ENCODE measurements around the gene C18orf63. TPM values are rescaled to one million over a fixed set of nuclear protein-coding genes. Genes with fewer than 3 reads are reported as not detected.
A peak's percentile ranks its signal among the peaks of the same experiment; 100 is the strongest.
"Not testable (repeated sequence)": the region's sequence is repeated elsewhere in the genome, so short reads cannot be mapped to it uniquely, and the experiment has no call there.

The C18orf63 gene
- total RNA-seq, 6 donors from 2014 or later, result under 0.01 to 1.6 (median 0.22) TPM

DNA sequence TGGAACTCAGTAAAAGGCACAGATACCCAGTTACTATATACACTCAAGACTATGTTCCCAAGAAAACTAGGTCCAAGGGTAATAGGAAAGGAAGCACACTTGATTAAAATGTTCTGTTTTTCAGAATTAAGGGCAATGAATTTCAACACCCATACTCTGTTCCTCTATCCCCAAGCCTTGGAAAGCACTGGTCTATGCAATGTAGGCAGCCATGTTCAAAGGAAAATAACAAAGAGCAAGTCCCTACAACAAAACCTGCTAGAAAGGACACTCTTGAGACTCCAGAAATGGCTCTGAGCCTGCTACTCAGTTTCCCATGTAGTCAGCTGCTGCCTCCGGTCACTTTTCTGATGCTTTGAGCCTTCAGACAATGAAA is 30.7 kb upstream of the C18orf63 start:
- no peak for ATAC-seq (ENCODE audit: low FRiP score in 2 of 2)
- 84 to 94% methylated on average over 1 of the region's 1 CpG for WGBS, 2 donors
- Histone ChIP-seq H3K4me3 (peak overlapping the region in 1 of 4 donors; percentile 1), H3K4me1 (peaks cover 64 to 86% (median 74%) of the 10 kb centered on the region in 4 donors), H3K27ac (peak overlapping the region; percentile 55 to 96 (median 88)), H3K36me3 (peaks cover 0 to 4% (median 0%) of the 10 kb centered on the region in 4 donors), H3K27me3 (no peaks in the 10 kb centered on the region), H3K9me3 (no peaks in the 10 kb centered on the region)
- DNase-seq, result no peak
- TF ChIP-seq, protein P1, sequence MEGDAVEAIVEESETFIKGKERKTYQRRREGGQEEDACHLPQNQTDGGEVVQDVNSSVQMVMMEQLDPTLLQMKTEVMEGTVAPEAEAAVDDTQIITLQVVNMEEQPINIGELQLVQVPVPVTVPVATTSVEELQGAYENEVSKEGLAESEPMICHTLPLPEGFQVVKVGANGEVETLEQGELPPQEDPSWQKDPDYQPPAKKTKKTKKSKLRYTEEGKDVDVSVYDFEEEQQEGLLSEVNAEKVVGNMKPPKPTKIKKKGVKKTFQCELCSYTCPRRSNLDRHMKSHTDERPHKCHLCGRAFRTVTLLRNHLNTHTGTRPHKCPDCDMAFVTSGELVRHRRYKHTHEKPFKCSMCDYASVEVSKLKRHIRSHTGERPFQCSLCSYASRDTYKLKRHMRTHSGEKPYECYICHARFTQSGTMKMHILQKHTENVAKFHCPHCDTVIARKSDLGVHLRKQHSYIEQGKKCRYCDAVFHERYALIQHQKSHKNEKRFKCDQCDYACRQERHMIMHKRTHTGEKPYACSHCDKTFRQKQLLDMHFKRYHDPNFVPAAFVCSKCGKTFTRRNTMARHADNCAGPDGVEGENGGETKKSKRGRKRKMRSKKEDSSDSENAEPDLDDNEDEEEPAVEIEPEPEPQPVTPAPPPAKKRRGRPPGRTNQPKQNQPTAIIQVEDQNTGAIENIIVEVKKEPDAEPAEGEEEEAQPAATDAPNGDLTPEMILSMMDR (IDR thresholded peaks at IDR 0.05), result no peak
- TF ChIP-seq POLR2A (IDR thresholded peaks at IDR 0.05) (no peak), EP300 (IDR thresholded peaks at IDR 0.05) (no peak), POLR2AphosphoS5 (IDR thresholded peaks at IDR 0.05) (no peak)

- H3K27ac ChIP-seq, result peak overlapping the region; percentile 55 to 96 (median 88)
- H3K36me3 ChIP-seq; H3K4me3 ChIP-seq; H3K9me3 ChIP-seq; ATAC-seq (ENCODE audit: low FRiP score in 2 of 2); DNase-seq; H3K27me3 ChIP-seq: not testable (repeated sequence)
- H3K4me1 ChIP-seq, result peaks cover 64 to 86% (median 77%) of the 10 kb centered on the region in 4 donors
- 80 to 88% methylated on average over 3 of the region's 3 CpGs for WGBS, 2 donors
Measured at GRCh38 chr18:74285583-74285982, 30.1 kb upstream of the C18orf63 start.

- ATAC-seq (ENCODE audit: low FRiP score in 2 of 2) (no peak), DNase-seq (no peak)
- H3K9me3 ChIP-seq, result no peaks in the 10 kb centered on the region
- H3K27ac ChIP-seq, result peak overlapping the region in 3 of 4 donors; percentile 87 to 96 (median 89)
- H3K27me3 ChIP-seq, result no peaks in the 10 kb centered on the region
- TF ChIP-seq, protein P1 (IDR thresholded peaks at IDR 0.05), result no peak
- no peak for TF ChIP-seq EP300 (IDR thresholded peaks at IDR 0.05)
- TF ChIP-seq POLR2AphosphoS5 (IDR thresholded peaks at IDR 0.05), result no peak
- TF ChIP-seq POLR2A (IDR thresholded peaks at IDR 0.05), result no peak
- H3K36me3 ChIP-seq, result peaks cover 0 to 4% (median 0%) of the 10 kb centered on the region in 4 donors
- peaks cover 61 to 86% (median 73%) of the 10 kb centered on the region in 4 donors for H3K4me1 ChIP-seq
- WGBS, 2 donors, result 56 to 63% methylated on average over 4 of the region's 4 CpGs
- H3K4me3 ChIP-seq, result peak overlapping the region in 1 of 4 donors; percentile 1
Measured at GRCh38 chr18:74286106-74286855, 29.4 kb upstream of the C18orf63 start.

GRCh38 chr18:74286856-74287255 is 28.8 kb upstream of the C18orf63 start:
- peaks cover 55 to 81% (median 68%) of the 10 kb centered on the region in 4 donors for H3K4me1 ChIP-seq
- TF ChIP-seq, protein P1 (IDR thresholded peaks at IDR 0.05), result no peak
- TF ChIP-seq POLR2AphosphoS5 (IDR thresholded peaks at IDR 0.05) (no peak), EP300 (IDR thresholded peaks at IDR 0.05) (no peak)

DNA sequence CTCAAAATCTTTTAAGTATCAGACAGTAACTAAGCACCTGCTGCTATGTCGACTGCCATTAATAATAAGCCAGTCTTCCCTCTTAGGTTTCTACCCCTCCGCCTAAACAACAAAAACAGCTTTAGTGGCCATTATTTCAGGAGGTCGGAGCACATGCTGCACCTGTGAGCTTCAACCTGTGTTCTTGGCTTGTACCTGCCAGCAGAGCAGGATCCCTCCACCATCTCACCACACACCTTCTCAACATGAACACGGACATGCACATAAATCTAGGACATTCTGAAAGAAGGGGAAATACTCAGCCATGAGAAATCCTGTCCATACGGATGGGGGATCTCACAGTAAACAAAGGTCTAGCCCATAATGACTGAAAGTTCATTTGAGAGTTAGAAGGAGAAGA is 27.6 kb upstream of the C18orf63 start:
- no peaks in the 10 kb centered on the region for H3K9me3 ChIP-seq
- ATAC-seq (ENCODE audit: low FRiP score in 2 of 2), result no peak
- H3K36me3 ChIP-seq, result peaks cover 0 to 4% (median 0%) of the 10 kb centered on the region in 4 donors
- TF ChIP-seq POLR2A (IDR thresholded peaks at IDR 0.05), result no peak
- TF ChIP-seq POLR2AphosphoS5 (IDR thresholded peaks at IDR 0.05), result no peak
- WGBS, 2 donors, result 55 to 61% methylated on average over 5 of the region's 5 CpGs
- H3K27me3 ChIP-seq, result no peaks in the 10 kb centered on the region
- no peak for DNase-seq
- peak overlapping the region; percentile 79 to 96 (median 88) for H3K27ac ChIP-seq
- peak overlapping the region in 3 of 4 donors; percentile 67 to 98 (median 73) for H3K4me3 ChIP-seq
- H3K4me1 ChIP-seq, result peaks cover 47 to 77% (median 59%) of the 10 kb centered on the region in 4 donors

More at GRCh38 chr18:74286856-74287255, 28.8 kb upstream of the C18orf63 start:
- 66 to 70% methylated on average over 2 of the region's 2 CpGs for WGBS, 2 donors
- Histone ChIP-seq H3K36me3 (peaks cover 0 to 4% (median 0%) of the 10 kb centered on the region in 4 donors), H3K4me3 (peak overlapping the region in 2 of 4 donors; percentile 73 to 98), H3K27ac (peak overlapping the region; percentile 38 to 96 (median 88)), H3K27me3 (no peaks in the 10 kb centered on the region), H3K9me3 (no peaks in the 10 kb centered on the region)
- DNase-seq (no peak), ATAC-seq (ENCODE audit: low FRiP score in 2 of 2) (no peak)

Data from upper lobe of left lung (tissue), 6 donors.